Kasumi-1 (cell line): ENCODE measurements around the gene GALR2.

Source experiments
- DNase-seq, 2 experiments: peaks; one replicate each; lab custom pipeline; 2025; lab: John Stamatoyannopoulos, UW

The GALR2 gene

DNA sequence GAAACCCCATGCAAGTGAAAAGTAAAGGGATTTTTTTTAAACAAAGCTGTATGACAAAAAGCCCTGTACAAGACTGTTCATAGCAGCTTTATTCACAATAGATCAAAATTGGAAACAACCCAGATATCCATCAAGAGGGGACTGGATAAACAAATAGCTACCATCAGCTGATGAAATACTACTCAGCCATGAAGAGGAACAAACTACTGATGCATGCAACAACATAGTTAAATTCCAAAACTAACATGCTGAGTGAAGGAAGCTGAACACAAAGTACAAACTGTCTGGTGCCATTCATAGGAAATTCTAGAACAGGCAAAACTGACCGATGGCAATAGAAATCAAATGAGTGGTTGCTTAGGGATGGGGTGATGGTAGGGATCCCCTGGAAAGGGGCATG is 51.3 kb downstream of the GALR2 start:
- DNase-seq, result no peak
